NCI-H345 (cell line): Measurements from ENCODE around the gene NSRP1.
"Not testable (repeated sequence)": the region's sequence is repeated elsewhere in the genome, so short reads cannot be mapped to it uniquely, and the experiment has no call there.

Experiments
- DNase-seq: peaks from one replicate; lab custom pipeline; 2025; lab: John Stamatoyannopoulos, UW

Gene NSRP1

DNA sequence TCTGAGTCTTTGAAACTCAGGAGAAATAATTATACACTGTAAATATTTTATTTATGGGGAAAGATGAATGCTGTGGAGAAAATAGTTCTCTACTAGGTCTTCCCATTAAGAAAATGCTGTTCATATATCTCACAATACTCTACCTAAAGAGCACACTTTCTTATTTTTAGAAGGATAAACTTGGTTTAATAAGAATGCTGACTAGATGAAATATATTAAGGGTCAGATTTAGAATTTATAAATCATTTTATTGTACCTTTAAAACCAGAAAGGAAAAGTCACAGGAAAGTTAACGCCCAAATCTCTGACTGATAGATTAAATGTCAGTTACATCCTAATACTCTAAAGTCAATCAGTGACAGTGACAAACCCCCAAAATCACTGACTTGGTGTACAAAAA is 70.1 kb downstream of the NSRP1 start:
- no peak for DNase-seq

DNA sequence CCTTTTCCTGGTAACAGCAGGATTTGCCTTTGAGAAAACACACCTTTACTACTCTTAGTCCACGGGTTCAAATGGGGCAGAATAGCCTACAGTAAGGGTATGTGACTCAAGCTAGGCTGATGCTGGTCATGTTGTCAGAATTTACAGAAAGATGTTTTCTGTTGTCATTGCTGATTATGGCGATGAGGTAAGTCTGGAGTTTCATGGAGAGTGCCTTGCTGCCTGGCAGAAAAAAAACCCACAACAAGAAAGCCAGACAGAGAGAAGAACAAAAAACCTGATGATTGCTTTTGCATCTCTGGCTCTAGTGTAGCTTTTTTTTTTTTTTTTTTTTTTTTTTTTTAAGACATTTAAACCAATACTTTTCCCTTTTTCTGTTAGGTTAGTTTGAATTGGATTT is 71.0 kb downstream of the NSRP1 start:
- DNase-seq, result no peak

- no peak for DNase-seq
Observed at GRCh38 chr17:30188211-30188939, 71.8 kb downstream of the NSRP1 start.

- no peak for DNase-seq
Observed at GRCh38 chr17:30191072-30191471, 74.5 kb downstream of the NSRP1 start.

GRCh38 chr17:30196504-30196903 is 79.9 kb downstream of the NSRP1 start:
- DNase-seq, result no peak

- no peak for DNase-seq
Observed at GRCh38 chr17:30197416-30197815, 80.8 kb downstream of the NSRP1 start.

- DNase-seq, result no peak
Observed at GRCh38 chr17:30199600-30199999, 83.0 kb downstream of the NSRP1 start.

- DNase-seq, result no peak
Observed at GRCh38 chr17:30200106-30200505, 83.5 kb downstream of the NSRP1 start.

- not testable (repeated sequence) for DNase-seq
Observed at GRCh38 chr17:30200656-30201055, 84.0 kb downstream of the NSRP1 start.

GRCh38 chr17:30203471-30203981 is 86.9 kb downstream of the NSRP1 start:
- DNase-seq, result no peak

DNA sequence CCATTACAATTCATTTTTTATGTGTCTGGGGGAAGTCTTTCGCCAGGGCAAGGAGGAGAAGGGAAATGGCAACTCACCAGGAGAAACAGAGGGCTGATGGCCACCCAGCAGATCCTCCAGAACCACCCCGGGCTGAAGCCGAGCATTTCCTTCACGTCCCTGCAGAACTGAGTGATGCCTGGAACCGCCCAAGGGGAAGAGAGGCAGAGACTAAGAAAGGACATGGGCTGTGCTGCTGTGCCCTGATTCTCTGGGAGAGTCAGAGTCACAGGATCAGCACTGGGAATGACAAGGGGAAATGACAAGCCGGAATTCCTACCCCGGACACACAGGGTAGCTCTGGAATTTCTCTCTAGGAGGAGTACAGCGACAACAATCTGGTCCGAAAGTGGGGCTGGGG is 91.0 kb downstream of the NSRP1 start:
- no peak for DNase-seq

- DNase-seq, result no peak
Observed at GRCh38 chr17:30208214-30208613, 91.6 kb downstream of the NSRP1 start.

- no peak for DNase-seq
Observed at GRCh38 chr17:30209930-30210329, 93.3 kb downstream of the NSRP1 start.

GRCh38 chr17:30210366-30210765 is 93.8 kb downstream of the NSRP1 start:
- DNase-seq, result no peak

DNA sequence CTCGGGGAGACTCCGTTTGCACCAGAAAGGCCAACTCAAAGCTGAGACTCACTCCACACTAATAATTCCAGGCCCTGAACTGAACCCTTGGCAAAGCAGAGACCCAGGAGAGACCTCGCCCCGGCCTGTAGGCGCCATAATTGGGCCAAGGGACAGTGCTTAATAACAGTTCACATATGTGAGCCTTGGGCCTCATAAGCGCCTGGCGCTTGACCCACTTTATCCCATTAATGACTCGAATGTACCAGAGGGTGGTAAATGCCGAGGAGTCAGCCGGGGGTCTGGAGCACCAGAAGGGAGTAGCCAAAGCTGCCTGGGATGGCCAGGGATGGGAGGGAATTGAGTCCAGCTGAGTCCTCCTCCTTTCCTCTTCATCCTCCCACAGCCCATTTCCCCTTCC is 94.3 kb downstream of the NSRP1 start:
- no peak for DNase-seq

DNA sequence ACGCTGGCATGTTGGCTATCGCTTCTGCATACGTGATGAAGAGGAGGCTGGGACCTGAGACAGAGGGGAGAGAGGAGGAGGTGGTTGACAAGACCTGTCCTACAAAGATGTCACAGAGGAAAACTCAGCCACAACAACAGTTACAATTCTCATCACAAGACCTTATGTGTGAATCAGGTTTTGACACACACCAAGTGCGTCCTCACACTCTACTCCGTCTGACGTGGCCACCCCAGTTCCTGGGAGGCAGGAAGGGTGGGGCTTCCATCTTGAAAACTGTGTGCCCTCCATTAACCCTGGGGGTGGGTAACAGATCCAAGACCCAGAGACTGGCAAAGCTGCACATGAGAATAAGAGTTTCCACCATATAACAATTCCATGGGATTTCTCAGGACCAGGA is 94.8 kb downstream of the NSRP1 start:
- DNase-seq, result no peak

GRCh38 chr17:30212750-30213149 is 96.1 kb downstream of the NSRP1 start:
- no peak for DNase-seq

GRCh38 chr17:30217054-30217453 is 100.4 kb downstream of the NSRP1 start:
- no peak for DNase-seq

- DNase-seq, result no peak
Observed at GRCh38 chr17:30217746-30218245, 101.2 kb downstream of the NSRP1 start.

GRCh38 chr17:30218799-30219198 is 102.2 kb downstream of the NSRP1 start:
- no peak for DNase-seq

DNA sequence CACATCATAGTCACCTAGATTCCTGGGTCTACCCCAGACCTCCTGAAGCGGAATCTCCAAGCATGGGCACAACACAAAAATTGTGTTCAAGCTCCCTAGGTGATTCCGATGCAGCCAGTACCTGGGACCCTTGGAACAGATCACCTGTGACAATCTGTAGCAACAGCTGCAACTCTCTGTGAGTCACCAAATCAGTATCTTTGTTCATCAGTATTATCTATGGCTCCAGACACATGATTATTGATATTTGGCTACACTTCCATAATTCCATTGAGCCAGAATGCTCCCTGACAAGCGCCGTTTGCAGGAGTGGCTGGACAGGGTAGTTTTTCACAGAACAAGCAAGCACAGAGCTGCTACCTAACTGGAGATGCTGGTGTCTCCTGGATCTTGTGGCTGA is 102.7 kb downstream of the NSRP1 start:
- no peak for DNase-seq

DNA sequence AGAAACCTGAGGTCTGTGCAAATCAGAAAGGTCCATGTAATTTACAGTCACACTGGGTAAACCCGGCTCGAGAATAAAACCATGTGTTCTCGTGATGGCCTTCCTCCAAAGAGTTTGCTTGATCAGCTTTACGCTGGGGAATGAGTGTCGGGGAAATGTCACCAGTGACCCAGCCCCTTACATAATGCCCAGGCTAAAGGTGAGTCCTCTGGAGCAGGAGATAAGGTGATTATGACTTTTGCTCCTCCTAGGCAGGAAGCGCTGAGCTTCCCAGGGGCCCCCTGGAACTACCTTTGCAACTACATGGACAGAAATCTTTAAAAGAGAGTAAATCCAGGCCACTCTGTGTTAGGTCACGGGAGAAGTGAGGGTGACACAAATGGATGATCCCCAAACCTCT is 103.2 kb downstream of the NSRP1 start:
- DNase-seq, result no peak

GRCh38 chr17:30220414-30220813 is 103.8 kb downstream of the NSRP1 start:
- DNase-seq, result no peak

GRCh38 chr17:30221346-30221745 is 104.7 kb downstream of the NSRP1 start:
- no peak for DNase-seq
